PC-9 (cell line): ENCODE data around the gene PRKAG2. TPM values are rescaled to one million over a fixed set of nuclear protein-coding genes. Genes with fewer than 3 reads are reported as not detected.
"Not testable (repeated sequence)": the region's sequence is repeated elsewhere in the genome, so short reads cannot be mapped to it uniquely, and the experiment has no call there.

Experiments used
- BruUV-seq: library from RNA; stranded (reverse); fragments of 400-500 nt; replicated peaks from 2 replicates; lab custom pipeline; 2021; lab: Mats Ljungman, UMichigan
- CTCF ChIA-PET: fragments of 300-600 bp; sonication (Branson Sonifier 250); formaldehyde crosslinking; loops from one replicate; lab custom pipeline; 2022; ENCODE audit warnings: antibody characterized with exemption; lab: Charles Lee
- POLR2A ChIA-PET: fragments of 300-600 bp; sonication (Branson Sonifier 250); formaldehyde crosslinking; loops from one replicate; lab custom pipeline; 2022; ENCODE audit warnings: antibody characterized with exemption; ENCODE audit not compliant: unreplicated experiment; lab: Charles Lee
- DNase-seq, 2 experiments: peaks; one replicate each; pipeline versions ENCODE4 v3.0.0 to v3.0.0-alpha.2; 2015 to 2022; ENCODE audit warnings: mixed read lengths in 1 of 2
- H2AFZ ChIP-seq: fragments of 200-600 bp; sonication (generic); 2 replicates; pipeline ENCODE4 v1.8.1; 2017; ENCODE audit warnings: antibody characterized with exemption
- H3F3A ChIP-seq: fragments of 200-600 bp; sonication (generic); 2 replicates; pipeline ENCODE4 v1.8.1; 2017; ENCODE audit warnings: antibody characterized with exemption, mild to moderate bottlenecking, low read depth; ENCODE audit not compliant: insufficient read depth
- H3K27ac ChIP-seq: fragments of 200-600 bp; sonication (generic); 2 replicates; pipeline ENCODE4 v1.6.1; 2016; ENCODE audit warnings: mixed run types
- H3K27me3 ChIP-seq: fragments of 200-600 bp; sonication (generic); 2 replicates; pipeline ENCODE4 v1.6.1; 2016; ENCODE audit warnings: low read depth, mixed run types; ENCODE audit not compliant: insufficient read depth
- H3K36me3 ChIP-seq: fragments of 200-600 bp; sonication (generic); 2 replicates; pipeline ENCODE4 v1.6.1; 2016; ENCODE audit warnings: low read depth, mixed run types
- H3K4me1 ChIP-seq: fragments of 200-600 bp; sonication (generic); replicated peaks from 2 replicates; pipeline ENCODE4 v1.6.1; 2016; ENCODE audit warnings: mixed run types; ENCODE audit not compliant: insufficient read depth
- H3K4me2 ChIP-seq: fragments of 200-600 bp; sonication (generic); 2 replicates; pipeline ENCODE4 v1.6.1; 2017; ENCODE audit warnings: mixed run types
- H3K4me3 ChIP-seq: fragments of 200-600 bp; sonication (generic); 2 replicates; pipeline ENCODE4 v1.6.1; 2016; ENCODE audit warnings: mixed run types
- H3K79me2 ChIP-seq: fragments of 200-600 bp; sonication (generic); 2 replicates; pipeline ENCODE4 v1.6.1; 2017; ENCODE audit warnings: low read depth, mixed run types
- H3K9me2 ChIP-seq: fragments of 200-600 bp; sonication (generic); 2 replicates; pipeline ENCODE4 v1.8.1; 2017; ENCODE audit warnings: mild to moderate bottlenecking; ENCODE audit not compliant: insufficient read depth
- H3K9me3 ChIP-seq: fragments of 200-600 bp; sonication (generic); 2 replicates; pipeline ENCODE4 v1.8.1; 2016; ENCODE audit warnings: low read depth; ENCODE audit not compliant: insufficient read depth
- H4K20me1 ChIP-seq: fragments of 200-600 bp; sonication (generic); 2 replicates; pipeline ENCODE4 v1.8.1; 2017; ENCODE audit not compliant: insufficient read depth
- EZH2 ChIP-seq: fragments of 200-600 bp; sonication (generic); IDR thresholded peaks from 2 replicates; pipeline ENCODE4 v1.8.0; 2017; ENCODE audit warnings: antibody characterized with exemption, low read depth
- intact Hi-C: fragments of 100-400 bp; cut with micrococcal nuclease; formaldehyde crosslinking; loops from one replicate; pipeline ENCODE4 v1.10.0; 2022; ENCODE audit not compliant: unreplicated experiment
- total RNA-seq: library from RNA; stranded (reverse); gene quantifications from 2 replicates; pipeline ENCODE4 v1.2.3, GENCODE V29; 2021
- TF ChIP-seq, protein P1 (sequence below): fragments of 200-600 bp; sonication (generic); conservative IDR thresholded peaks from 2 replicates; pipeline ENCODE4 v1.6.1; 2017; ENCODE audit warnings: mixed run types, antibody characterized with exemption, mild to moderate bottlenecking, moderate library complexity

Gene PRKAG2
- total RNA-seq, 1 experiment from 2014 or later: 37.3 TPM

DNA sequence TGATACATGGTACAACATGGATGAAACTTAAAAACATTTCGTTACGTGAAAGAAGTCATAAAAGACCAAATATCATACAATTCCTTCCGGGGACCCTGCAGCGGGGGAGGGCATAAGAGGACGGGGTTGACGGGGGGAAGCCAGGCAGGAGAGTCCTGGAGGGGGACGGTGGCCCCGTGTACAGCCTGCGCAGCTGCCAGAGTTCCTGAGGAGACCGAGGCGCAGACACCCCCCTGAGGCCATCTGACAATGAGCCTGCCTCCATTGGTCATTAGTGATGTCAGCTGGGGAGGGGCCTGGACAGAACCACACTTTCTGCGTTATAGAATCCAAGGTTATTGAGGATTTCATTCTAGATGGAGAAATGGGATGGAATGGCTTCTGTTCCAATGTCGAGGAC, 47.2 kb downstream of the PRKAG2 start:
- peaks cover 43% of the 10 kb centered on the region; the same call in 1 of the 2 replicates for H3K27me3 ChIP-seq
- no peaks in the 10 kb centered on the region for H3K9me3 ChIP-seq
- H3K27ac ChIP-seq: no peak overlapping the region
- no peaks in the 10 kb centered on the region for H3K9me2 ChIP-seq
- H3K4me3 ChIP-seq: no peak overlapping the region
- DNase-seq: no peak
- no peak overlapping the region for H2AFZ ChIP-seq
- H4K20me1 ChIP-seq: no peaks in the 10 kb centered on the region
- BruUV-seq: no TSS peak
- no peaks in the 10 kb centered on the region for H3F3A ChIP-seq
- CTCF ChIA-PET: no interaction called here
- no peaks in the 10 kb centered on the region for H3K4me1 ChIP-seq
- H3K79me2 ChIP-seq: no peaks in the 10 kb centered on the region
- TF ChIP-seq, protein P1, sequence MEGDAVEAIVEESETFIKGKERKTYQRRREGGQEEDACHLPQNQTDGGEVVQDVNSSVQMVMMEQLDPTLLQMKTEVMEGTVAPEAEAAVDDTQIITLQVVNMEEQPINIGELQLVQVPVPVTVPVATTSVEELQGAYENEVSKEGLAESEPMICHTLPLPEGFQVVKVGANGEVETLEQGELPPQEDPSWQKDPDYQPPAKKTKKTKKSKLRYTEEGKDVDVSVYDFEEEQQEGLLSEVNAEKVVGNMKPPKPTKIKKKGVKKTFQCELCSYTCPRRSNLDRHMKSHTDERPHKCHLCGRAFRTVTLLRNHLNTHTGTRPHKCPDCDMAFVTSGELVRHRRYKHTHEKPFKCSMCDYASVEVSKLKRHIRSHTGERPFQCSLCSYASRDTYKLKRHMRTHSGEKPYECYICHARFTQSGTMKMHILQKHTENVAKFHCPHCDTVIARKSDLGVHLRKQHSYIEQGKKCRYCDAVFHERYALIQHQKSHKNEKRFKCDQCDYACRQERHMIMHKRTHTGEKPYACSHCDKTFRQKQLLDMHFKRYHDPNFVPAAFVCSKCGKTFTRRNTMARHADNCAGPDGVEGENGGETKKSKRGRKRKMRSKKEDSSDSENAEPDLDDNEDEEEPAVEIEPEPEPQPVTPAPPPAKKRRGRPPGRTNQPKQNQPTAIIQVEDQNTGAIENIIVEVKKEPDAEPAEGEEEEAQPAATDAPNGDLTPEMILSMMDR: no peak
- no peak for TF ChIP-seq EZH2
- intact Hi-C loops: no loop called here
- H3K4me2 ChIP-seq: no peak overlapping the region
- H3K36me3 ChIP-seq: no peaks in the 10 kb centered on the region
- POLR2A ChIA-PET: no interaction called here

DNA sequence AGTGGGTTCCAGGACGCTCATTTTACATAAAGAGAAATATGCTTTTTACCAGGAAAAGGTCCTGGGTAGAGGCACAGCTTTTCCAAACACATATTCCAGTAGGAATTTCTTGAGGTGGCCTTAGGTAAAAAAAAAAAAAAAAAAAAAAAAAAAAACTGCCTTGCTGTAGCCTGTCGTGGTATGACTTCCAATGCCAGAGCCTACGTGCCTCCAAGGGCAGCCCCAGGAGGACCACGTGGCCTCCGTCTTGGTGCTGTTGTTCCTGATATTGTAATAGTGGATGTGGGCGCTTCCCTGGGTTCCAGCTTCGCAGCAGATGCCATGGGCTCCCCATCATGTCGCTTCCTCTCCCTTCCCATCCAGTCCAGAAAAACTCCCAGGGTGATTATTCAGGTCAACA, 49.3 kb downstream of the PRKAG2 start:
- Histone ChIP-seq H3K79me2 (no peaks in the 10 kb centered on the region), H3K9me2 (no peaks in the 10 kb centered on the region), H3K36me3 (no peaks in the 10 kb centered on the region), H3K4me2 (no peak overlapping the region), H3F3A (peaks cover 8% of the 10 kb centered on the region; the same call in 1 of the 2 replicates), H3K9me3 (no peaks in the 10 kb centered on the region), H2AFZ (no peak overlapping the region), H4K20me1 (no peaks in the 10 kb centered on the region), H3K27me3 (peaks cover 42% of the 10 kb centered on the region; the same call in 1 of the 2 replicates), H3K27ac (no peak overlapping the region), H3K4me1 (0 out of 2 replicates have a peak, but pooled peaks cover 6% of the 10 kb centered on the region), H3K4me3 (no peak overlapping the region)
- BruUV-seq: no TSS peak
- intact Hi-C loops: no loop called here
- ChIA-PET CTCF (no interaction called here), POLR2A (interaction anchor here (0.5 kb wide), 1 partner anchor 194 kb away, joined by 3 read pairs; no protein-coding TSS in a partner anchor)
- TF ChIP-seq, protein P1: no peak
- no peak for TF ChIP-seq EZH2
- DNase-seq: no peak

DNA sequence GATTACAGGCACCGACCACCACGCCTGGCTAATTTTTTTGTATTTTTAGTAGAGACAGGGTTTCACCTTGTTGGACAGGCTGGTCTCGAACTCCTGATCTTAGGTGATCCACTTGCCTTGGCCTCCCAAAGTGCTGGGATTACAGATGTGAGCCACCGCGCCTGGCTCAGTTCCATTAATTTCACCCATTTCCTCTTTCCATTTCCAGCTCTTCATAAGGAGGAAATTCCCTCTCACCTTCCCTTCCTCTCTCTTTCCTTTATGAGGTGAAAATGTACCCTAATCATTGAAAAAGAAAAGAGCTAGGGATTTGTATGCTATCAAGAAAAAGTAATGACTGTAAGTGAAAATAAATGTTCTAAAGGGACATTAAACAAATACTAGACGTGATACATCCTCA, 50.6 kb downstream of the PRKAG2 start:
- H3K9me2 ChIP-seq, DNase-seq, H3K4me1 ChIP-seq, H3K9me3 ChIP-seq, H3K4me3 ChIP-seq, BruUV-seq, H3K27ac ChIP-seq, H2AFZ ChIP-seq, H3K79me2 ChIP-seq, intact Hi-C loops, H3K4me2 ChIP-seq, H3K36me3 ChIP-seq, H3F3A ChIP-seq, H4K20me1 ChIP-seq: not testable (repeated sequence)
- 0 out of 2 replicates have a peak, but pooled peaks cover 34% of the 10 kb centered on the region for H3K27me3 ChIP-seq
- POLR2A ChIA-PET: interaction anchor here (0.6 kb wide), 1 partner anchor 41 kb away, joined by 7 read pairs; no protein-coding TSS in a partner anchor
- CTCF ChIA-PET: interaction anchor here (0.6 kb wide), 1 partner anchor 378 kb away, joined by 3 read pairs; no protein-coding TSS in a partner anchor
